Mesodermal cell (in vitro differentiated cells): ENCODE measurements around the gene FAM193B.
"Not testable (repeated sequence)": the region's sequence is repeated elsewhere in the genome, so short reads cannot be mapped to it uniquely, and the experiment has no call there.

ENCODE experiments used
- H3K27ac ChIP-seq: 2 replicates; pipeline ENCODE4 v1.7.0; 2013; ENCODE audit warnings: mild to moderate bottlenecking, low read depth, low read length, moderate library complexity; ENCODE audit not compliant: severe bottlenecking
- H3K36me3 ChIP-seq: 2 replicates; pipeline ENCODE4 v1.7.1; 2013; ENCODE audit warnings: mild to moderate bottlenecking, low read length, moderate library complexity; ENCODE audit not compliant: control insufficient read depth, insufficient read depth
- H3K4me1 ChIP-seq: one replicate; pipeline ENCODE4 v1.7.1; 2013; ENCODE audit warnings: mild to moderate bottlenecking, low read length; ENCODE audit not compliant: insufficient read depth, control insufficient read depth, poor library complexity, severe bottlenecking
- H3K4me3 ChIP-seq: 2 replicates; pipeline ENCODE4 v1.7.0; 2013; ENCODE audit warnings: low read length, control low read depth, mild to moderate bottlenecking; ENCODE audit not compliant: insufficient read depth, poor library complexity, severe bottlenecking; ENCODE audit errors: extremely low read depth
- H3K9me3 ChIP-seq: 2 replicates; pipeline ENCODE4 v1.7.1; 2013; ENCODE audit warnings: mild to moderate bottlenecking, low read length, moderate library complexity; ENCODE audit not compliant: control insufficient read depth
- WGBS, 2 experiments: methylation state at CpG; one replicate each; pipeline ENCODE4 v1.1.5; 2013; ENCODE audit warnings: missing lambda C conversion rate in 2 of 2; ENCODE audit not compliant: insufficient coverage in 2 of 2; 5-methylcytosine and 5-hydroxymethylcytosine counted together

FAM193B gene

GRCh38 chr5:177537389-177538361 is 16.7 kb downstream of the FAM193B start:
- H3K4me3 ChIP-seq = no peak overlapping the region
- H3K36me3 ChIP-seq = peaks cover 81% of the 10 kb centered on the region
- peak overlapping the region; percentile 43 for H3K27ac ChIP-seq
- WGBS, 2 experiments = 65 to 77% methylated on average over 9 to 10 of the region's 15 CpGs
- H3K9me3 ChIP-seq = no peaks in the 10 kb centered on the region
- peaks cover 17% of the 10 kb centered on the region for H3K4me1 ChIP-seq

DNA sequence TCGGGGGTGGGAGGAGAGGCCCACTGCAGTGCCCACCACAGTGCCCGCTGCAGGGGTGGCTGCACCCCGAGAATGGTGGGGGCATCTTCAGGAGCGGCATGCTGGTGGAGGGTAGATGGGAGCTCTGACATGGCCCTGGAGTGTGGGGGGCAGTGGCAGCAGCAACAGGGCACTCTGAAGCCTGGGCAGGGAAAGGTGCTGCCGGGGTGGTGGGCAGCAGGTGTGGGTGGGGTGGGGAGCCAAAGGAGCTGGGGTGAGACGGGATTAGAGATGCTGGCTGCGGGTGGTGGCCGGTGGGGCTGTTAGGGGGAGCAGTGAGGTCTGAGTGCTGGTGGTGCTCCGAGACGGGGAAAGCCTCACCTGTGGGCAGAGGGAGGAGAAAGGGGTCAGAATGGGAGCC is 18.0 kb downstream of the FAM193B start:
- Histone ChIP-seq H3K27ac (no peak overlapping the region), H3K4me1 (peaks cover 17% of the 10 kb centered on the region), H3K36me3 (peaks cover 81% of the 10 kb centered on the region), H3K4me3 (no peak overlapping the region), H3K9me3 (no peaks in the 10 kb centered on the region)
- 91 to 95% methylated on average over 5 to 8 of the region's 10 CpGs for WGBS, 2 experiments

GRCh38 chr5:177535125-177535524 is 19.2 kb downstream of the FAM193B start:
- 86 to 93% methylated on average over 5 of the region's 7 CpGs for WGBS, 2 experiments
- no peak overlapping the region for H3K4me3 ChIP-seq
- no peak overlapping the region for H3K27ac ChIP-seq
- no peaks in the 10 kb centered on the region for H3K9me3 ChIP-seq
- H3K36me3 ChIP-seq = peaks cover 84% of the 10 kb centered on the region
- peaks cover 14% of the 10 kb centered on the region for H3K4me1 ChIP-seq

- not testable (repeated sequence) for H3K9me3 ChIP-seq, H3K27ac ChIP-seq, H3K4me3 ChIP-seq
- Histone ChIP-seq H3K36me3 (peaks cover 87% of the 10 kb centered on the region), H3K4me1 (peaks cover 14% of the 10 kb centered on the region)
- WGBS, 2 experiments = 89 to 100% methylated on average over 4 to 6 of the region's 7 CpGs
Observed at GRCh38 chr5:177534433-177534832, 19.9 kb downstream of the FAM193B start.

GRCh38 chr5:177531209-177531940 is 23.0 kb downstream of the FAM193B start:
- Histone ChIP-seq H3K9me3 (no peaks in the 10 kb centered on the region), H3K4me1 (no peaks in the 10 kb centered on the region), H3K4me3 (no peak overlapping the region), H3K36me3 (peaks cover 84% of the 10 kb centered on the region), H3K27ac (no peak overlapping the region)
- WGBS, 2 experiments = 95 to 96% methylated on average over 14 to 19 of the region's 27 CpGs

GRCh38 chr5:177530638-177531037 is 23.7 kb downstream of the FAM193B start:
- Histone ChIP-seq H3K4me3 (no peak overlapping the region), H3K27ac (no peak overlapping the region), H3K9me3 (no peaks in the 10 kb centered on the region), H3K4me1 (no peaks in the 10 kb centered on the region), H3K36me3 (peaks cover 85% of the 10 kb centered on the region)
- 87 to 88% methylated on average over 3 of the region's 3 CpGs for WGBS, 2 experiments

DNA sequence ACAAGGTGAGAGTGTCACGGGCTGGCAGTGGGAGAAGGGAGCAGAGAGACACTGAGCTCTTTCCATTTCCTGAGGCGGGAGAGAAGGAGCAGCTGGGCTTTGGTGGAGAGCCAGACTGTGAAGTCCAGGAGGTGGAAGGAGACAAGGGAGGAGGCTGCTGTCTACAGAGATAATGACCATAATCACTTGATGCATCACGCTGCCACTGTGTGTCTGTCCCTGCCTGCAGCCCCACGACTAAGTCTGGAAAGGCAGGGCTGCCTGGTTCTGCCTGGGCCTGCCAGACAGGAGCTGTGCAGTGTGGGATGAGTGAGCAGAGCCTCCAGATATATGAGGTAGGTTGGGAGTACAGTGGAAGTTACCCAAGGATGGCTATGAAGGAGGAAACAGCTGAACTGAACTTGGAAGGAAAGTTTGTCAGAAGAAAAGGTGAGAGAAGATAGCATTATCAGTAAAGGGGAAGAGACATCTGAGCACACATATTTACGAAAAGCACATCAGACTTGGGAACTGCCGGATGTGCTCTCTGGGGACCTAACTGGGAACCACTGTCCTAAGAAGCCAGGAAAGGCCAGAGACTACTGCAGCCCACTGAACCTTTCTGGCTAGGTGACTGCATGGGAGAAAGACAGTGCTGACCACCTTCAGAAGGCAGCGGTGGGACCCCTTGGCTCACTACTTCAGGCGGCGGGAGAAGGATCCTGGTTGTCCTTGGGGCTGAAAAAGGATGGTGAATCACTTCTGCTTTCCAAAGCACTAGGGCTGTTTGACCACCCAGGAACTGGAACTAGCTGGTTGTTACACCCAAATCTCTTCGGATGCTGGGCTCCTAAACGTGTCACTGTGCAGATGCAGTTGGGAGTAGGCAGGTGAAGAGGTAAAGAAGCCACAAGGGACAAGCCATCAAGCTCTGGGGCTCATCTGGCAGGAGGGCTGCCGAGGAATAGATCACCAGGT is 24.8 kb downstream of the FAM193B start:
- H3K36me3 ChIP-seq = peaks cover 91% of the 10 kb centered on the region
- H3K9me3 ChIP-seq = no peaks in the 10 kb centered on the region
- WGBS, 2 experiments = 92 to 94% methylated on average over 11 to 12 of the region's 12 CpGs
- H3K4me3 ChIP-seq = no peak overlapping the region
- no peaks in the 10 kb centered on the region for H3K4me1 ChIP-seq
- H3K27ac ChIP-seq = no peak overlapping the region

- no peak overlapping the region for H3K27ac ChIP-seq
- H3K4me3 ChIP-seq = no peak overlapping the region
- WGBS, 2 experiments = 97 to 100% methylated on average over 9 to 10 of the region's 10 CpGs
- H3K36me3 ChIP-seq = peaks cover 95% of the 10 kb centered on the region
- no peaks in the 10 kb centered on the region for H3K9me3 ChIP-seq
- no peaks in the 10 kb centered on the region for H3K4me1 ChIP-seq
Observed at GRCh38 chr5:177528631-177529030, 25.7 kb downstream of the FAM193B start.

- 98 to 99% methylated on average over 6 to 7 of the region's 8 CpGs for WGBS, 2 experiments
- Histone ChIP-seq H3K4me1 (no peaks in the 10 kb centered on the region), H3K36me3 (peaks cover 93% of the 10 kb centered on the region), H3K4me3 (no peak overlapping the region), H3K27ac (no peak overlapping the region), H3K9me3 (no peaks in the 10 kb centered on the region)
Observed at GRCh38 chr5:177527595-177527994, 26.8 kb downstream of the FAM193B start.

GRCh38 chr5:177526791-177527190 is 27.6 kb downstream of the FAM193B start:
- H3K4me3 ChIP-seq = no peak overlapping the region
- H3K4me1 ChIP-seq = no peaks in the 10 kb centered on the region
- WGBS, 2 experiments = 92 to 94% methylated on average over 6 of the region's 6 CpGs
- H3K36me3 ChIP-seq = peaks cover 92% of the 10 kb centered on the region
- no peaks in the 10 kb centered on the region for H3K9me3 ChIP-seq
- no peak overlapping the region for H3K27ac ChIP-seq
